ENCODE measurements around the gene HTRA1.

Gene HTRA1

DNA sequence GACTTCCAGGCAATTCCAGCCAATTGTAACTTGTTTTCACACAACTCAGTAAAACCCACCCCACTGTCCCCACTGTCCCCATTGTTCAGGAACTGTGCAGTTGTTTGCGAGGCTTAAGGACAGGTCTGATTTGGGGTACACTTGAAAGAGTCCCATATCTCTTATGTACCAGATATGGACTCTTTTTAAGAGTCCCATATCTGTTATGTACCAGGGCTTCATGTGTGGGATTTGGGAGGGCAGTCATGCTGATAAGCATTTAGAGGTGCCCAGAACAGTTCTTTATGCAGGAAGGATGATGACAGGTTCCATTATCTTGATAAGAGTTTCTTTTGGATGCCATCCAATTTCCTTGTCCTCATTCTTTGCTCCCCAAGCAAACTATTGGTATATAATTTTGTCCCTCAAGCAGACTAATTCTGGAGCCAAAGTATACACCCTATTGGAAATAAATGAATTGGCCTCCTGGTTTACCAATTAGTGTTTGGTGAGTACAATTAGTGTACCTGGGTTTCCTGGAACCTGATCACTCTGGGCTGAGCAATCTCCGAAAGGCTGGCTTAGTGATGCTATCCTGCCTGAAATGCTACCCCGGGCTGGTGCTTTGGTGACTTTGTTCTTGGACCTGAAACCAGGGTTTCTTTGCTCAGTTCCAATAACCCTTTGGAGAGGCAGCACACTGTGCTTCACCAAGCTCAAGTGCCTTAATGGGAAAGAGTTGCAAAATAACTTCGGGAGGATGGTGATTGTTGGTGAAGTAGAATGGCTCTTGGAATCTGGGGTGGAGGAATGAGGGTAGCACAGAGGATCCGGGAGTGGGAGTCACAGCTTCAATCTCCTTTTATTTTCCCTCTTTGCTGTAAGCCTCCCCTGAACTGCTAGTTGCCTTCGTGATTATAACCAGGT, 93.0 kb downstream of the HTRA1 start:
- DNase-seq (ENCODE audit: low spot score) = no peak

- no peak for DNase-seq (ENCODE audit: low spot score)
These were observed 94.1 kb downstream of the HTRA1 start for GRCh38 chr10:122555442-122555841.

- no peak for DNase-seq (ENCODE audit: low spot score)
These were observed 96.2 kb downstream of the HTRA1 start for GRCh38 chr10:122557516-122557915.

DNA sequence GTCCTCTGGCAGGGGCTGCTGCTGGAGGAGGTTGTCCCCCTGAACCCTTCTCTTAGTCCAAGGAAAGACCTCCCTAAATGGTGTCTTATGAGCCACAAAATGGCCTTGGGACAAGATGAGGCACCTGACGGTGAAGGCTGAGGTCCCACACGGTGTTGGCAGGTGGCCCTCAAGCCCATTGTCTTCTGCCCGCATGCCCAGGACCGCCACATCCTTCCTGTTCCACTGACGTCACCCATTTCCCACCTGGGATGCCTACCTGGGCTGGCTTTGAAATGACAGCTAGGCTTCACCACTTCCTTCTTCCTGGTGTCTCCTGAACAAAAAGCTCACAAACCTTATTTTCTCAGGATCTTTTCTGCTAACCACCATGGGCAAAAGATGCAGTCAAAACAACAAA, 97.1 kb downstream of the HTRA1 start:
- DNase-seq (ENCODE audit: low spot score) = no peak

GRCh38 chr10:122559228-122559627, 97.9 kb downstream of the HTRA1 start:
- DNase-seq (ENCODE audit: low spot score) = no peak

DNA sequence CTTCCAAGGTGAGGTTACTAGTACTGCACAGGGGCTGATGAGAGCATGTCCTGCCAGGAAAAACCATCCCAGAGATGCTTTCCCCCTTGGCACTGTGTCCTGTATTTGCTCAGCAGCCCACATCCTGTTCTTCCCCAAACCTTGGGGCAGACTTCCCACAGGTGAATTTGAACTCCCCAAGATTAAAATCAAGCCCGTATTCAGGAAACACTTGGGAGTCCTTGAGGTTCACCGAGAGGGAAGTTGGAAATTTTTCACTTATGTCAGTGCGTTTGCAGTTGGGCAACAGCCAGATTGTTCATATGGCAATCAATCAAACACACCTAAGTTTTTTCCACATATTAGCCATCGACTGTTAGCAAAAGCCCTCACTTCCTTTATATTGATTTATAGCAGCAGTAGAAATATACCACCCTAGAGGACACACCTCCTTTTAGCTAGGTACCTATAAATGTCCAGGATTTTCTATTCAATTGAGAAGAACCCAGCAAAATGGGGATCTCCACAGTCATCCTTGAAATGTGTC, 99.0 kb downstream of the HTRA1 start, which contains the start of gene DMBT1:
Gene DMBT1, plus strand, starts transcription at position 476 of the 526 bp plus-strand sequence. Its CDS starts 17 bp downstream, at position 493.
- DNase-seq (ENCODE audit: low spot score) = no peak

DNA sequence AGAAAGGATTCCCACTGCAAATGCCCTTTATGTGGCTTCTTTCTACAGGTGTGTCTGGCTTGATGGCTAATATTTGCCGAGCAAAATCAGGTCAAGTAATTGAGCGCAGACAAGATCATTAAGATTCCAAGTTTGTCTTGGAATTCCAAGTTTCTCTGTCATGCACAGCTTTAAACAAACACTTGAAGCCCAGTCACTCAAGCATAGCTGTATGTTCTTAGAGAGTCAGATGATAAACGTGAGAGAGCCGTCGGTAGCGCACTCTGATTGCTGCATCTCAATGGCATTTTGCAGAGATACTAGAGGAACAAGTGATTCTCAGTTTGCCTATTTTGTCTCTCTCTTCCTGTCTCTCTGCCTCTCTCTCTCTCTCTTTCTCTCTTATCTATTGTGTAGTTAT, 99.9 kb downstream of the HTRA1 start:
- DNase-seq (ENCODE audit: low spot score) = no peak

DNA sequence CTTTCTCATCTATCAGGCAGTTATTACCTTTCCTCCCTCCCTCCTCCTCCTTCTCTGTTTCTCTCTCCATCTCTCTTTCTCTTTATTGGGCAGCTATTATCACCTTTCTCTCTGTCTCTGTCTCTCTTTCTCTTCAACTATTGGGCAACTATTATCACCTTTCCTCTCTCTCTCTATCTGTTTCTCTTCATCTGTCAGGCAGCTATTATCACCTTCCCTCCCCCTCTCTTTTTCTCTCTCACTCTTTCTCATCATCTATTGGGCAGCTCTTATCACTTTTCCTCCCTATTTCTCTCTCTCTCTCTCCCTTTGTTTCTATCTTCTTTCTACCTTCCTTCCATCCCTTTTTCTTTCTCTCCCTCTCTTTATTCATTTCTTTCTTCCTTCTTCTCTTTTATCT, 100.4 kb downstream of the HTRA1 start:
- no peak for DNase-seq (ENCODE audit: low spot score)
